Activated T-cell treated with anti-CD3 and anti-CD28 coated beads, Interleukin-2, amount 50 U/mL, for 48 hours (primary cell): Measurements from ENCODE around the gene TGFB1I1.

Experiments used
- DNase-seq, 2 experiments: peaks; one replicate each; pipeline ENCODE4 v3.0.0-alpha.2; 2020

Gene TGFB1I1

GRCh38 chr16:31453255-31454204 lies 18.4 kb upstream of the TGFB1I1 start:
- DNase-seq = no peak

- DNase-seq = peak; percentile 52 to 61
Measured at GRCh38 chr16:31455601-31456314, 16.2 kb upstream of the TGFB1I1 start.

DNA sequence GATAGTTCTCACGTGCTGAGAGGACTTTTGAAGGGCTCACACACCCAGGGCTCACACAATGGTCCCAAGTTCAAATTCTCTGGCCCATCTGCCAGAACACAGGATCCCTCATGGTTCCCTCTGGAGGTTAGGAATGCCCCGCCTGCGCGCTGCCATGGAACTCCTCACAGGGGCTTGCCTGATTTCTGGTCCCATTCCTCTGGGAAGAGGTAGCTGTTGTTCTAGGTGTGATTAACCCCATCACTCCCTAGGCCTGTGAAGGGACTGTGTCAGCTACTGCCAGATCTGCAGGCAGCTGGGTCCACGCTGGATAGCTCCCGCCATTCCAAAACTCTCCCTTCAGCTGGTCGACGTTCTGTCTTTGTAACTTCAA lies 15.0 kb upstream of the TGFB1I1 start:
- DNase-seq = no peak

- DNase-seq = peak; percentile 70 to 72
Measured at GRCh38 chr16:31458073-31458843, 13.7 kb upstream of the TGFB1I1 start.

DNA sequence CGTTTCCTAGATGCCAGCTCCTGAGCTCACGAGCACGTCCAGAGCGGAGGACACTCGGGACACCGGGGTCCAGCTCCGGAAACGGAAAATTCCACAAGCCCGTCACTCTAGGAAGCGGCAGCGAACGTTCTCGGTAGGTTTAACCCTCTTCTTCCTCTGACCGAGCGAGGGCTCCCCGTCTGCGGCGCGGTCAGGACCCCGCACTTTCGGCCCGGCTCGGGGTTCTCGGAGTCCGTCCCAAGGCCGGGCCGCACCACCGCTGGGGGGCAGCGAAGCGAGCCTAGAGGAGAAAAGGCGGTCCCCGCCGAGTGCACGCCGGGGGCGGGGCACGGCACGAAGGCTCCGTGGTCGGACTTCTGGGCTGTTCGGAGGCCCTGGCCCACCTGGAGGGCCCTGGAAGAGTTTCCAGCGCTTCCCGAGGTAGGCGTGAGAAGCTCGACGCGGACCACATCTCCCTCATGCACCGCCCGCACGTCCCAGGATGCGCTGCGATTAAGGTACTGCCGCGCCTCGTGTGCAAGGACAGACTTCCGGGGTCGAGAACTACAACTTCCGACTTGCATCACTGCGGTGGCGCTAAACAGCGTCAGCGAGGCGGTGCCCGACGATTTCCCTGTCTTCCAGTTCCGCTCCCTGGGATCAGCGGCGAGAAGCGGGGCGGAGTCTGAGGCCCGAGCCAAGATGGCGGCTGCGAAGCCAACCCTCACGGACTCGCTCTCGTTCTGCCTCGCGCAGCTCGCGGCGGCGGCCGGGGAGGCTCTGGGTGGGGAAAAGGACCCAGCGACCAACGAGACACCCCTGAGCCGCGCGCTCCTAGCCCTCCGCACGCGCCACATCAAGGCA lies 12.9 kb upstream of the TGFB1I1 start, which contains the start of gene ARMC5:
Gene ARMC5, plus strand, starts transcription at position 658 of the 843 bp plus-strand sequence. Its CDS starts 24 bp downstream, at position 682.
- DNase-seq = peak; percentile 96 to 97

DNA sequence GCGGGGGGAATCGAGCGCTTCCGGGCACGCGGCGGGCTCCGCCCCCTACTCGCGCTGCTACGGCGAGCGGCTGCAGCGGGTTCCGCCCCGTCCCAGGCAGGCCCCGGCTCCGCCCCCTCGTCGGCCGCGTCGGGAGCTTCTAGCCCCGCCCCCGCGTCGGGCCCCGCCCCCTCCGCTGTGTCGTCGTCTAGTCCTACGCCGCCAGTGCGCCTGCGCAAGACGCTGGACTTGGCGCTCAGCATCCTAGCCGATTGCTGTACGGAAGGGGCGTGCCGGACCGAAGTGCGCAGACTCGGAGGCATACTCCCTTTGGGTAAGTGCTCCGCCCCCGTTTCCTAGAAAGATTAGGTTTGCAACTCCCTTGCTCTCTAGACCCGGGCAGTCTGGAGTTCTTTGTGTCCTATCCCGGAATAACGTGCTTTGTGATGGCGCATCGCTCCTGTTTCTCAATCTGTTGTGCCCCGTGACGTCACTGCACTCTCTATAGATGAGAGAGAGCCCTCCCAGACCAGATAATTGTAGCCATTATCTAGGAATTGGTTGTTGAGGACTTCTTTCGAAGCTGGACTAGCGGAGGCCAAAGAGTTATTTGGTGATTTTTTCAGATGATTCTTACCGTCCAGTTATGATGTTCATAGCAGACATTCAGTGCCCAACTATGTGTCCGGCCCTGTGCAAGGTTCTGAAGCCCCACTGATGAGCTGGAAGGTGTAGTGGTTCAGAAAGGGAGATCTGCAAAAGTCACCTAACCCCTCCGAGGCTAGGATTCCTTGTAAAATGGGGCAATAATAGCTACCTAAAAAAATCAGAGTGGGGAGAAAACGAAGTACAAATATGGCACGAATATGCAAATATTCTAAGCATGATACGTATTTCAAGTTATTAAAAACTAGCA lies 12.0 kb upstream of the TGFB1I1 start:
- DNase-seq = peak; percentile 100

GRCh38 chr16:31460582-31461002 lies 11.4 kb upstream of the TGFB1I1 start:
- no peak for DNase-seq

GRCh38 chr16:31461201-31461920 lies 10.6 kb upstream of the TGFB1I1 start:
- no peak for DNase-seq

- DNase-seq = no peak
Measured at GRCh38 chr16:31461921-31462804, 9.8 kb upstream of the TGFB1I1 start.

DNA sequence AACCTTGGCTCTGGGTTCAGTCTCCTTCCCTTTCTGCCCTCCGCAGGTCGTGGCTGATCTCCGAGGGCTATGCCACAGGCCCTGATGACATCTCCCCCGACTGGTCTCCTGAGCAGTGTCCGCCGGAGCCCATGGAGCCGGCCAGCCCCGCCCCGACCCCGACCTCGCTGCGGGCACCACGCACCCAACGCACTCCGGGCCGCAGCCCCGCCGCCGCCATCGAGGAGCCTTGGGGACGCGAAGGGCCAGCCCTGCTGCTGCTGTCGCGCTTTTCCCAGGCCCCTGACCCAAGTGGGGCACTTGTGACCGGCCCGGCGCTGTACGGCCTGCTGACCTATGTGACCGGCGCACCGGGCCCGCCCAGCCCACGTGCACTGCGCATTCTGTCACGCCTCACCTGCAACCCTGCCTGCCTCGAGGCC lies 7.6 kb upstream of the TGFB1I1 start:
- DNase-seq = no peak

GRCh38 chr16:31464781-31465260 lies 7.1 kb upstream of the TGFB1I1 start:
- DNase-seq = no peak

- no peak for DNase-seq
Measured at GRCh38 chr16:31465788-31466370, 6.1 kb upstream of the TGFB1I1 start.

GRCh38 chr16:31466381-31466841 lies 5.5 kb upstream of the TGFB1I1 start:
- no peak for DNase-seq

DNA sequence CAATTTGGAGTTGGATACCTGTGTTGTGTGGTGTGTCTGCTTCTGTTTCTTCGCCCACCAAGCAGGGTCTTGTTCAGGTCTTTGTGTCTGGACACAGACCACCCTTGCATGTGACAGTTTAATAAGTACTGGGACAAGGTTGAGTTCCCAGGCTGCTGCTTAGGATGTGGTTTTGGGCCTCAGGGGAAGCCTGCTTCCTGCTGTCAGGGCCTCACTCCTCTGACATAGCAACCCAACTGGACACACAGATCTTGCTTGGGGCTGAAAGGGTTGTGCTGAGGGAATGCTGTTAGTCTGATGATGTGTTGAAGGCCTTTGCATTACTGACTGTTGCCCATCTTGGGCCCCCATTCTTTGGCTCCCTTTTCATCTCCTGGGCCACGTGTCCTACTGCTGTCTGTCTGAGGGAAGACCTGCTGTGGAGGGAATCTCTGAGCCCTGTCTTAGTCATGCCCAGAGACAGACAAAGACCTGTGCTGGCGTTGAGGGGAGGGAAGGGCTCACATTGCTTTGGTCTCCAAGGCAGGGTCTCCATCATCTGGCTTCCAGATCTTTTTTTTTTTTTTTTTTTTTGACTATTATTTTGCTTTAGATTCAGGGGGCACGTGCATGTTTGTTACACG lies 4.7 kb upstream of the TGFB1I1 start:
- DNase-seq = no peak

DNA sequence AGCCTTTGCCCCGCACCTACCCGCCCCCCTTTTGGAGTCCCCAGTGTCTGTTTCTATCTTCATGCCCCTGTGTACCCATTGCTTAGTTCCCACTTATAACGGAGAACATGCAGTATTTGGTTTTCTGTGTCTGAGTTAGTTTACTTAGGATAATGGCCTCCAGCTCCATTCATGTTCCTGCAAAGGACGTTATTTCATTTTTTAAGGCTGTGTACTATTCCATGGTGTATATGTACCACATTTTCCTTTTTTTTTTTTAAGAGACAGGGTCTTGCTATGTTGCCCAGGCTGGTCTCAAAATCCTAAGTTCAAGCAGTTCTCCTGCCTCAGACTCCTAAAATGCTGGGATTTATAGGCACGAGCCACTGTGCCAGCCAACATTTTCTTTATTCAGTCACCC lies 4.1 kb upstream of the TGFB1I1 start:
- no peak for DNase-seq

DNA sequence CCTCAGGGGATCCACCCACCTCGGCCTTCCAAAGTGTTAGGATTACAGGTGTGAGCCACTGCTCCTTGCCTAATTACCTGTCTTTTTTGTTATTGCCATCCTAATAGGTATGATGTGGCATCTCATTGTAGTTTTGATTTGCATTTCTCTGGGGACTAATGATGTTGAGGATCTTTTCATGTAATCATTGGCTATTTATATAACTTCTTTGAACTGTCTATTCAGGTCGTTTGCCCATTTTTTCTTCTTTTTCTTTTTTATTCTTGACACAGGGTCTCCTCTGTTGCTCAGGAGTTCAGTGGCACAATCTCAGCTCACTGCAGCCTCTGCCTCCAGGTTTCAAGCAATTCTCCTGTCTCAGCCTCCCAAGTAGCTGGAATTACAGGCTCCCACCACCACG lies 1.3 kb upstream of the TGFB1I1 start:
- DNase-seq = no peak

DNA sequence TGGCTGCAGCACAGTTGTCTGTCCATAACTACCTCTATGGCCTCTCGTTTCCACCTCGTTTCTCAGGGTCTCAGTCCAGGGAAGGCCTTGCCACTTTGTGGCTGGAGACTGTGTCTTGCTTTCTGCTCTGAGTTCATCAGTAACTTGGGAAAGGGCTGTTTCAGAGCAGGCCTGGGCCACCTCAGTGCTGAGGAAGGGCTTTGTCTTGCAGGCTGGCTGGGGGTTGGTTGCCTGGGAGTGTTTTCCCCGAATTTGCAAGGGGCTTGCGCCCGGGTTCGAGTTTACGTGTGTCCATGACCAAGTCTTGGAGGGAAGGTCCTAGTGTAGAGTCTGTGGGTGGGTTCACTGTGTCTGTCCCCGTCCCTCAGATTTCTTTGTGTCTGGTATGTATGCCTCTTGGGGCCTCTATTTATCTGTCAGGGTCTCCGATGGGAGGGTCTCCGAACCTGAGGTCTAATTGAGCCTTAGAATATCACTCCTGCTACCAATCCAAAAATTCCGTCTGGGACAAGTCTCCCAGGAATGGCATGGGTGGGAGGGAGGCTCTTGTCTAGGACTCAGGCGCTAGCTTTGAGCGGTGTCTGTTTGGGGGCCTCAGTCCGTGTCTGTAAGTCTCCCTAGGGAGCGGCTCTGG lies 594 bp upstream of the TGFB1I1 start:
- no peak for DNase-seq
